Measurements from ENCODE around the gene LCN2. TPM values are rescaled to one million over a fixed set of nuclear protein-coding genes. Genes with fewer than 3 reads are reported as not detected.

The LCN2 gene
- polyA plus RNA-seq, 5 donors = 1.2 to 1.9 (median 1.5) TPM

DNA sequence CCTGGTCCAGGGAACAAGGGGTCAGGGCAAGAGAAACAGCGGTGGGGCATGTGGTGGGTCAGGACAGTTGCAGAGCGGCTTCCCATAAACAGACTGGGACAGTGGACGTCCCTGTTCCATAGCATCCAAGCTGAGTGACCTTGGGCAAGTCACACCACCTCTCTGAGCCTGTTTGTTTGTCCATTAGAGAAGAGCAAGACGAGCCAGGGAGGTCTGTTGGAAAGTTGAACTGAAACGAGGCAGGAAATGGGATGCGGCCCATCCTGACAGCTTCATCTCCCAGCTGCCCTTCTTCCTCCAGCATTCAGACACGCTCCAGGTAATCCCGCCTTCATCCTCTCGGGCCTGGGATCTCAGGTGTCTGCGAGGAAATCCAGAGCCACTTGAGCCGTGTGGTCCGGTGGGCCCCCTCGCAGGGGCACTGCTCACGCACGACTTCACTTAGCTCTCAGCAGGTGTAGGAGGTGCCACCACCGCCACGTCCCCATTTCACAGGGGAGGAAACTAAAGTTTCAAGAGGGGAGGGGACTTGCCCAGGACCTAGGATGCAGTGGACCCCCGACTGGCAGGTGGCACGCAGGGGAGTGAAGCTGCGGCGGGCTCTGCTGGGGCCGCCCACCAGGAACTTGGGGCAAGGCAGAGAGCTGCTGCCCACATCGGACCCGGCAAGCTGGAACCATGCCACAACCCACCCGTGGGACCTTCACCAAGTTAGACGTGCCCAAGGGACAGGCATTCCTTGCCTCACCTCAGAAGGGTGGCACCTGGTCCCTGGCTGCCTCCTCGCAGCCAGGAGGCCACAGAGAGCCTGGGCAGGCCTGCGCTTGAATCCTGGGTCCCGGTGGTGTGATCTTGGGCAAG, 34.7 kb upstream of the LCN2 start:
- no peak for DNase-seq

GRCh38 chr9:128115187-128116103, 33.8 kb upstream of the LCN2 start:
- DNase-seq = no peak

DNA sequence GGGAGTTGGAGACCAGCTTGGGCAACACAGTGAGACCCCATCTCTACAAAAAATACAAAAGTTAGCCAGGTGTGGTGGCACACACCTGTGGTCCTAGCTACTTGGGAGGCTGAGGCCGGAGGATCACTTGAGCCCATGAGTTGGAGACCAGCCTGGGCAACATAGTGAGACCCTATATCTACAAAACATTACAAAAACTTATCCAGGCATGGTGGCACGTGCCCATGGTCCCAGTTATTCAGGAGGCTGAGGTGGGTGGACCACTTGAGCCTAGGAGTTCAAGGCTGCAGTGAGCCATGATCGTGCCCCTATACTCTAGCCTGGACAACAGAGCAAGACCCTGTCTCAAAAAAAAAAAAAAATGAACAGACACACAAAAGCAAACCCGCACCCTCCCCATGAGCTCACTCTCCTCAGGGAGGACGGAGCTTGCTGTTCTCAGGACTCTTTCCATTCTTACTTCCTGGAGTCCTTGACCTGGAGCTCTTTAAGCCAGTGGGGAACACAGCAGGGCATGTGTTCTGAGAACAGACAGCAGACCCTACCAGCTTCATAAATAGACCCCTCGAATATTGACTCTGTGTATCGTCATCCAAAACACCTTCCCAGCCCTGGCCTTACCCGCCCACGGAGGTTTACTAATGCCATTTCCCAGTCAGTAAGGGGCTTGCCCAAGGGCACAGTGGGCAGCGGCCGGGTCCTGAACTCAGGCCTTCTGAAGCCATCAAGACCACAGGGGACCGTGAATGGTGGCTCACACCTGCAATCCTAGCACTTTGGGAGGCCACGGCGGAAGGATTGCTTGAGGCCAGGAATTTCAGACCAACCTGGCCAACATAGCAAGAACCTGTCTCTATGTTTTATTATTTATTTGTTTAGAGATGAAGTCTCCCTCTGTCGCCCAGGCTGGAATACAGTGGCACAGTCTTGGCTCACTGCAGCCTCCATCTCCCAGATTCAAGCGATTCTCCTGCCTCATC, 32.9 kb upstream of the LCN2 start:
- no peak for DNase-seq

GRCh38 chr9:128117613-128118471, 31.4 kb upstream of the LCN2 start:
- peak; percentile 77 to 89 for DNase-seq

DNA sequence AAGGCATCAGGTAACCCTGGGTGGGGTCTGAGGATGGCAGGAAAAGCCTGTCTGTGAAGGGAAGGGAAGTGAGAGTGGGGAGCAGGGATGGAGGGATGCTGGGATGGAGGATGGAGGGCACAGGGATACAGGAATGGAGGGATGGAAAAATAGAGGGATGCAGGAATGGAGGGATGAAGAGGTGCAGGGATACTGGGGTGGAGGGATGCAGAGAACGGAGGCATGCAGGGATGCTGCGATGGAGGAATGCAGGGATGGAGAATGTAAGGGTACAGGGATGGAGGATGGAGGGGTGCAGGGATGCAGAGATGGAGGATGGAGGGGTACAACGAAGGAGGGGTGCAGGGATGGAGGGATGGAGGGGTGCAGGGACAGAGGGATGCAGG, 30.8 kb upstream of the LCN2 start:
- no peak for DNase-seq

GRCh38 chr9:128118971-128119665, 30.1 kb upstream of the LCN2 start:
- no peak for DNase-seq

DNA sequence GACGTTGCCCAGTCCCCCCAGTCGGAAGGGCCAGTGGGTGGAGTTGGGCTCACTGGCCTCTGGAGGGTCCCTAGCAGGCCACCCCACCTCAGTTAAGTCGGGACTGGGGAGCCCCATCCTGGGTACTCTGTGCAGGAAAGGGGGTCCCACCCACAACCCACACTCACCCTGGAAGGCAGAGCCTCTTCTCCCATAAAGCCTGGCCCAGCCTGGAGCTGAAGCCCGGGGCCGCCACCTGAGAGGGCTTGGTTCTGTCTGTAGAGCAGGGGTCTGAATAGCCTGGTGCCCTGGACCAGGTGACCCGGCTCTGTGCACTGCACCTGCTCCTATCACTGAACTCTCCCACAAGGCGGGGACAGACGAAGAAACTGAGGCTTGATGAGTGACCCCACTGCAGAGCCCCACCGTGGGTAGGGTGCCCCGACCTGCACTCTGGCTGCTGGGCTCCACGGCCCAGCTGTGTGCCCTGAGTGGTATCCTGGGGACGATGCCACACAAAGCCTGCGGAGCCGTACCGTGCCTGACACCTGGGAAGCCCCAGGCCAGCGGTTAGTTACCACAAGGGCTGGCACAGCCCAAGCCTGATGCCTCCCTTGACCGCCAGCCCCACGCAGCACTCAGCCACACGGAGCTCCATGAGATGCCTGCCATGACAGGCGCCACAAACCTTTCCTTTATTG, 29.1 kb upstream of the LCN2 start:
- no peak for DNase-seq

GRCh38 chr9:128120741-128121465, 28.4 kb upstream of the LCN2 start:
- no peak for DNase-seq

DNA sequence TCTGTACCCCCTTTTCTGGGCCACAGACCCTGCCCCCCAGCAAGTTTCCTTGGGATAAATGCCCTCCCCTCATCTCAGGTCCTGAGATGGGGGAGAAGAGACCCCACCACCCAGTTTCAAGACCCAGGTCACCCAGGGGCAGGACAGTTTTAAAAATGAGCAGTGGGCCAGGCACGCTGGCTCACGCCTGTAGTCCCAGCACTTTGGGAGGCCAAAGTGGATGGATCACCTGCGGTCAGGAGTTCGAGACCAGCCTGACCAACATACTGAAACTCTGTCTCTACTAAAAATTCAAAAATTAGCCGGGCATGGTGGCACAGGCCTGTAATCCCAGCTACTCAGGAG, 27.8 kb upstream of the LCN2 start:
- no peak for DNase-seq

DNA sequence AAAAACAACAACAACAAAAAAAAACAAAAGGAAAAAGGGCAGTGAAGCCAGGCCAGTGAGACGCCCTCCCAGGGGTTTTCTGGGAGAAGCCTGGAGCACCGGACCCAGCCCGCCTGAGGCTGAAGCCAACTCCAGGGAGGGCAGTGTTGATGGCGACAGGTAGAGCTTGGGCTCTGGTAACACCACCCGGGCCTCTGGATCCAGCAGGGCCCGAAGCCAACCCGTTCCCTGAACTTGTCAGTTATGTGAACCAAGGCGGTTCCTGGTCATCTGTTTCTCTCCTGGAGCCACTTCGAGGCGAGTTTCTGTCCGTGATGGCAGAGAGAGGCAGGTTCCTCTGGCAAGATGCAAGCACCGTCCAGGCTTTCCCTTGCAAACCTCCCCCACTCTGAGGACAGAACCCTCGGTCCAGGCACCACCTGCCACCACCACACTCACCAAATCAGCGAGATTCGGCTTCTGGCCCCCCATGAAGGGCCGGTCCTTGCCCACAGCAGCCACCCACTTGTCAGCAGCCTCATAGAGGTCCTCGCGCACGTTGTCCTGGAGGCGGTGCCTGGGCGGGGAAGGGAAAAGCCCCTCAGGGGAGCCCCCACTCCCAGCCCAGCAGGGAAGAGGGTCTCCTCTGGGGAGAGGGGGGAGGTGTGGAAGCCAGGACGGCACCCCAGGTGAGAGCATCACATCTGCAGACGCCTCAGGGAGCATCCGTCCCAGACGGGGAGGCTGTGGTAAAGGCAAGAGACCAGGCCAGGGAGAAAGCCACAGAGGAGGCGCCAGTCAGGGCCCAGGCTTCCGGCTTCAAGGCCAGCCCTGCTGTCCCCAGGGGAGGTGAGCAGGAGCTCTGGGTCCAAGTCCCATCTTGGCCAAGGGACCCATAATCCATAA, 27.1 kb upstream of the LCN2 start:
- DNase-seq = no peak

DNA sequence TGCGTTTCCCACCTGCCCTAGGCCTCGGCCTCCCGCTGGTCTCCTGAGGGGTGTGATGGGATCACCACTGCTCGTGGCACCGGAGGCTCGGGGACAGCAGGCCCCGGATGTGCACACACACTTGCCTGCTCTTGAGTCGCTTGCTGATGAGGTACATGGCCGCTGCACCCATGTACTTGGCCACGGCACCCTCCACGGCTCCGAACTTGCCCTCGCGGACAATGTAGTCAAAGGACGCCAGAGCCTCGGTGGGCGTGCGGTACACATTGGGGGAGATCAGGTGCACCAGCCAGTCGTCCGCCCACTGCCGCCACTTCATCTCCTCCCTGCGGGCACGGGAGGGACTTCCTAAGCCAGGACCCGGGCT, 26.5 kb upstream of the LCN2 start:
- DNase-seq = no peak

DNA sequence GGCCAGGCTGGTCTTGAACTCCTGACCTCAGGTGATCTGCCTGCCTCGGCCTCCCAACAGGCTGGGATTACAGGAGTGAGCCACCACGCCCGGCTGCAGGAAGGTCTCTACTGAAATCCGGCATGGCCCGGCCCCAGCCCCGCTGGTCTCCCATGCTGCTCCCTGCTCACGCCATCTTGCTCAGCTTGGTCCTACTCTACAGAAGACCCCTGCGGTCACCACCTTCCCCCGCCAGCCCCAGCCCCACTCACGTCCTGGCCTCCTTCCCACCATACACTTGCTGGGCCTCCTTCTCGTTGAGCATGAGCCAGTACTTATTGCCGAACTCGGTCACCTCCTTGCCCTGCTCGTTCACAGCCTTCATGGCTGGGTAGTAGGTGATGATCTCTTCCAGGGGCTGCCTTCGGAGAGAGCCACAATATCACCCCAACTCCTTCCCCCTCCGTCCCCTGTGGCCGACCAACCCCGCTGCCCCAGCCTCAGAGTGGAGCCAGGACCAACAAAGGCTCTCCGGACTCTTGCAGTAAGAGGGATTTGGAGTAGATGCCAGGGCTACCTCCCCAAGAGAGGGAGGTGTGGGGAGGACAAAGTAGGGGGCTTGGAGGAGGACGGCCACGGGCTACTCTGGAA, 25.7 kb upstream of the LCN2 start:
- DNase-seq = no peak

DNA sequence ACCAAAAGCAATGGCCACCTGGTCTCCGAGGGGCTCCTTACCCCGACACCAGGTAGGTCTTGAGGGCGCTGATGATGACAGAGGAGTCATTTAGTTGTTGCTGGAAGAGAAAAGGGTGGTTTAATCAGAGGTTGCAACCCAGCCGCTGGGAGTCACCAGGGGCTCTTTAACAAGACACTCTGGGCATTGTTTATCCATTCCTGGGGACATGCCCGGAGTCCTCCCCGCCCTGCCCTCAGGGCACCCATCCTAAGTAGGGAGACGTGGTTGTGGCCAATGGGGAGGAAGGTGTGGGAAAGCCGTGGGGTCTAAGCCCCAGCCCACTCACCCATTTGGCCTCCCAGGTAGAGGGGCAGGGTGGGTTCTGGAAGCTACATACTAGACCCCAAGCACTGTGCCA, 24.8 kb upstream of the LCN2 start:
- DNase-seq = no peak

- DNase-seq = no peak
Measured at GRCh38 chr9:128124873-128125579, 24.2 kb upstream of the LCN2 start.

GRCh38 chr9:128125580-128126354, 23.5 kb upstream of the LCN2 start:
- DNase-seq = no peak

DNA sequence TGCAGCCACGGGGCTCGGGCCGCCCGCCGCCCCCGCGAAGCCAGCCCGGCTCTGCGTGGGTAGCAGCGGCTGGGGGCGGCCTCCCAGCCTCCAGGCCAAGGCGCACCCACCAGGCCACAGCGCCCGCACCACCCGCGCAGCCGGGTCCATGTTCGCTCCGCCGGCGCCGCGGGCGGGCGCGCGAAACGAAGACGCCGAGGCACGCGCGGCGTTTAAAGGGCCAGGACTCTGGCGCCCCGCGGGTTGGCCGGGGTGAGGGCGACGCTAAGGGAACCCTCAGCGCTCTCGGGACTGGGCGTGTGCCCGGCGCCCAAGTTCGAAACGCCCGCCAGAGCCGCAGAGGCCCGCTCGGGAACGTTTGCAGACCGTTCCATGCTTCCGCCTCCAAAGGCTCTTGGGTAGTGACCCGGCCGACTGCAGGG, 21.7 kb upstream of the LCN2 start, which contains the start of gene PTGES2:
PTGES2 (minus strand) TSS at position 162 of the 422 bp plus-strand sequence; CDS start at position 150, 12 bp downstream.
- peak; percentile 83 to 88 for DNase-seq

All from right lung (tissue), 5 donors.